Effector memory CD4-positive, alpha-beta T cell (primary cell): ENCODE data around the gene PCCA.
"Not testable (repeated sequence)": the region's sequence is repeated elsewhere in the genome, so short reads cannot be mapped to it uniquely, and the experiment has no call there.

Experiments
- DNase-seq, 3 donors: peaks; one replicate each; pipeline ENCODE4 v3.0.0-alpha.2; 2020
- H3K27ac ChIP-seq: 2 replicates; pipeline ENCODE4 v1.7.0; 2013; ENCODE audit warnings: mild to moderate bottlenecking, low read length, moderate library complexity; ENCODE audit not compliant: insufficient read depth, poor library complexity, severe bottlenecking
- H3K27me3 ChIP-seq: replicated peaks from 2 replicates; pipeline ENCODE4 v1.7.0; 2013; ENCODE audit warnings: mild to moderate bottlenecking, low read length; ENCODE audit not compliant: insufficient read depth, control insufficient read depth, poor library complexity, severe bottlenecking
- H3K36me3 ChIP-seq: 2 replicates; pipeline ENCODE4 v1.7.0; 2013; ENCODE audit warnings: mild to moderate bottlenecking, low read length, moderate library complexity; ENCODE audit not compliant: control insufficient read depth, insufficient read depth
- H3K4me1 ChIP-seq: 2 replicates; pipeline ENCODE4 v1.7.0; 2013; ENCODE audit warnings: low read length, mild to moderate bottlenecking; ENCODE audit not compliant: control insufficient read depth, insufficient read depth, poor library complexity, severe bottlenecking
- H3K4me3 ChIP-seq: 2 replicates; pipeline ENCODE4 v1.7.0; 2013; ENCODE audit warnings: low read length, low read depth, mild to moderate bottlenecking; ENCODE audit not compliant: insufficient read depth, poor library complexity, severe bottlenecking
- H3K9me3 ChIP-seq: 2 replicates; pipeline ENCODE4 v1.7.0; 2013; ENCODE audit warnings: mild to moderate bottlenecking, low read length, moderate library complexity; ENCODE audit not compliant: control insufficient read depth

PCCA gene

GRCh38 chr13:100068133-100068931 lies 20.6 kb upstream of the PCCA start:
- Histone ChIP-seq H3K4me3 (no peak overlapping the region), H3K9me3 (no peaks in the 10 kb centered on the region), H3K27me3 (no peaks in the 10 kb centered on the region), H3K27ac (no peak overlapping the region), H3K36me3 (no peaks in the 10 kb centered on the region), H3K4me1 (no peaks in the 10 kb centered on the region)
- DNase-seq, result no peak

DNA sequence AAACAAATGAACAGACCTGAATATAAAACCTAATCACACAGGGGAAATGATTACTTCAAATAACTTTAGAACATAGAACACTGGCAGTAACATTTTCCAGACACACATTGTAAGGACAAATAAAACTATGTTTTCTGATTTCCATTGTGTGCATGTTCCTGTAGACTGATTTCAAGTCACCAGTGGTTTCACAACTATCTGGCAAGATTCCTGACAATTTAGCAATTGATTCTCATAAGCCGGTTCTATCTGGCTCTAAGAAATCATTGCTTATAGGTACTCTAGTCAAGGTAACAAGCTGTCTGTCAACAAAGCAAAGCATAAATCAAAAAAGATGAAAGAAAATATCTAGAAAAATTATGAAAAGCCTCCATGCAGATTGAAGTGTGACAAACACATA lies 19.6 kb upstream of the PCCA start:
- no peak for DNase-seq
- H3K36me3 ChIP-seq, result no peaks in the 10 kb centered on the region
- H3K4me3 ChIP-seq, result no peak overlapping the region
- H3K27ac ChIP-seq, result no peak overlapping the region
- H3K4me1 ChIP-seq, result no peaks in the 10 kb centered on the region
- no peaks in the 10 kb centered on the region for H3K27me3 ChIP-seq
- H3K9me3 ChIP-seq, result no peaks in the 10 kb centered on the region

DNA sequence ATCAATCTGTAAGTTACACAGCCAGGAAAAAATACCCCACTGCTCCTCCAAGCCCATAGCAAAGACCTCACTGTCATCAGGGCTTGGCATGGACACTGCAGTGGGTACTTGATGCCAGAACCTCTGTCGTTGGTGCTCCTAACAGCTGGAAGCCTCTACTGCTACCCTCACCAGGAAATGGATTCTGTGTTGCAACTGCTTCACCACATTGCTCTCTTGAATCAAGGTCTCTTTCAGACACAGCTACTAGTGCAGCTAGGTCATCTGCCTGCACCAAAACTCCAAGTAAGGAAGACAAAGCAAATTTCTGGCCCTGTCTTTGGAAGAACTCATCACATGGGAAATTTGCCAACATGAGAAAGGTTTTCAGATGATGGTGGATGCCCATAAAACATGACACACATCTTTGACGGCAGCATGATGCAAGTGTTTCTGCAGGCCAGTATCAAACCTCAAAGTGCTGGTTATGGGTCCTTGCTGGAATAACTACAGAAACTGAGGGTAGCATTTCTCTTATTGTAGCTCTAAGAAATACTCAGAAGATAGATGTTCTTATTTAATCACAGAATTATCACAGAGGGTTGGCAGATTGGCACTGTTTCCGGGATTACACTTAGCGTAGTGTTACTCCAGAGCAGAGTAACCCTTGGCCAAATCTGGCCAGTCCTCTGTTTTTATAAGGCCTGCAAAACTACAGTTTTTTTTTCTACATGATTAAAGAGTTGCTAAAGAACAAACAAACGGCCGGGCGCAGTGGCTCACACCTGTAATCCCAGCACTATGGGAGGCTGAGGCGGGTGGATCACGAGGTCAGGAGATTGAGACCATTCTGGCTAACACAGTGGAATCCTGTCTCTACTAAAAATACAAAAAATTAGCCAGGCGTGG lies 12.9 kb upstream of the PCCA start:
- no peak for DNase-seq
- H3K36me3 ChIP-seq, result no peaks in the 10 kb centered on the region
- no peaks in the 10 kb centered on the region for H3K27me3 ChIP-seq
- no peak overlapping the region for H3K4me3 ChIP-seq
- H3K9me3 ChIP-seq, result no peaks in the 10 kb centered on the region
- no peaks in the 10 kb centered on the region for H3K4me1 ChIP-seq
- no peak overlapping the region for H3K27ac ChIP-seq

DNA sequence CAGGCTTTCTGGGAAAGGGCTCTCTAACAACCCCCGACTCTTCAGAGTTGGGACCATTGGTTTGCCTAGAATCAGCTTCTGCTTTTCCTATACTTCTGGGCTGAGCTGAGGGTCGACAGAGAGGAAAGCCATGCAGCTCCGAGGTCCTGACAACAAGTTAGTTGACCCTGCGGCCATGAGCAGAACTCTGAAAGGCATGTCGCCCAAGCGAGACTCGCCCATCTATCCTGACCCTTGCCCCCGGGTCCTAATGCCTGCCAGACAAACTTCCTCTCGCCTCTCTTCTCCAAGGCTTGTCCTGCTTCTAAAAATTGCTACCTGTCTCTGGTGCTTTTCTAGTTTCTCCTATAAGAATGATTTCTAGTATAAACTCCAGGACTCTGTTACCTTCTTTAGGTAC lies 9.9 kb upstream of the PCCA start:
- not testable (repeated sequence) for H3K4me3 ChIP-seq, H3K27ac ChIP-seq, DNase-seq, H3K27me3 ChIP-seq, H3K36me3 ChIP-seq, H3K9me3 ChIP-seq, H3K4me1 ChIP-seq

DNA sequence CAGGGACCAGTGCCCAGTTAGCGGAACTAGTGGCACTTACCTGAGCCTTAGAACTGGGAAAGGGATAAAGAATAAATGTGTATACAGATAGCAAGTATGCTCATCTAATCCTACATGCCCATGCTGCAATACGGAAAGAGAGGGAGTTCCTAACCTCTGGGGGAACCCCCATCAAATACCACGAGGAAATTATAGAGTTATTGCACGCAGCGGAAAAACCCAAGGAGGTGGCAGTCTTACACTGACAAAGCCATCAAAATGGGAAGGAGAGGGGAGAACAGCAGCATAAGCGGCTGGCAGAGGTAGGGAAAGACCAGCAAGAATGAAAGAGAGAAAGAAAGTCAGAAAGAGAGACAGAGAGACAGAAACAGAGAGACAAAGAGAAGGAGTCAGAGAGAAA lies 5.5 kb upstream of the PCCA start:
- H3K9me3 ChIP-seq, H3K4me3 ChIP-seq, H3K4me1 ChIP-seq, H3K27ac ChIP-seq, DNase-seq, H3K36me3 ChIP-seq, H3K27me3 ChIP-seq: not testable (repeated sequence)

DNA sequence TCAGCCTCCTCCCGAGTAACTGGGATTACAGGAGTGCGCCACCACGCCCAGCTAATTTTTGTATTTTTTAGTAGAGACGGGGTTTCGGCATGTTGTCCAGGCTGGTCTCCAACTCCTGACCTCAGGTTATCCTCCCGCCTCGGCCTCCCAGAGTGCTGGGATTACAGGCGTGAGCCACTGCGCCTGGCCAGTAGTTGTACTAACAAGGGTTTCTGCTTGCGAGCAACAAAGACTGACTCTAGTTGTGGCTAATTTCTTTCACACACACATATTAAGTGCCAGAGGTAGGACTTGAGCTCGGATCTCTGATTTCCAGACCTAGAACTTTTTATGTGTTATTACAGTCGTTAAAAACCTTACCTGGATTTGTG lies 635 bp upstream of the PCCA start:
- H3K4me1 ChIP-seq, result no peaks in the 10 kb centered on the region
- H3K27me3 ChIP-seq, result no peaks in the 10 kb centered on the region
- peak overlapping the region; percentile 73 for H3K4me3 ChIP-seq
- no peaks in the 10 kb centered on the region for H3K9me3 ChIP-seq
- no peaks in the 10 kb centered on the region for H3K36me3 ChIP-seq
- H3K27ac ChIP-seq, result no peak overlapping the region
- no peak for DNase-seq

DNA sequence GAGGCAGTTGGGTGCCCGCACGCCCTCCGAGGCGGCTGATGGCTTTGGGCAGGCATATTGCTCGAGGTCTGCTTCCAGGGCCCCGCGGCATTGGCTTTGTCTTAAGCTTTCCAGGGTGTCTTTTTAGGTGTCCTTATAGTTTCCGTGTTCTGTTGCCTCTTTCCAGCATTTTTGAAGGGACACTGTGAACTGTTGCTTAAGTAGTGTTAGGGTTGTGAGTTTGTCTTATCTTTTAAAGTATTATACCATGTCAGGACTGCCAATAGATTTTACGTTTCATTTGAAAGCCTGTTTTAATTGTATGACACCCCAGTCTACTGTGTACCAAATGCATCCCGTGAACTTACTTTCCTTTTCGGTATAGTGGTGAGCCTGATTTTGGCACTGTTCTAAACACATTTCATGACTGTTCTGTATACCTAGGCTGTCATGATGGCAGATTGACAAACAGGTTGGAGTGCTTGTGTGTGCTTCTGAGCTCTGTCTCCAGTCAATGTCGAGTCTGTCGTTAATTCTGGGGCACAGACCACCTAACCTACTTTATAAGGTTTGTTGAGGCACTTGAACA lies 656 bp downstream of the PCCA start:
- H3K4me3 ChIP-seq, result peak overlapping the region; percentile 73
- no peak overlapping the region for H3K27ac ChIP-seq
- no peaks in the 10 kb centered on the region for H3K27me3 ChIP-seq
- H3K36me3 ChIP-seq, result no peaks in the 10 kb centered on the region
- no peaks in the 10 kb centered on the region for H3K4me1 ChIP-seq
- H3K9me3 ChIP-seq, result no peaks in the 10 kb centered on the region
- DNase-seq, result no peak

GRCh38 chr13:100090861-100091260 lies 2.0 kb downstream of the PCCA start:
- Histone ChIP-seq H3K27me3 (no peaks in the 10 kb centered on the region), H3K36me3 (no peaks in the 10 kb centered on the region), H3K4me3 (no peak overlapping the region), H3K9me3 (no peaks in the 10 kb centered on the region), H3K4me1 (no peaks in the 10 kb centered on the region), H3K27ac (no peak overlapping the region)
- no peak for DNase-seq

- Histone ChIP-seq H3K27me3 (no peaks in the 10 kb centered on the region), H3K4me3 (no peak overlapping the region), H3K4me1 (no peaks in the 10 kb centered on the region), H3K36me3 (no peaks in the 10 kb centered on the region), H3K27ac (no peak overlapping the region), H3K9me3 (no peaks in the 10 kb centered on the region)
- no peak for DNase-seq
Observed at GRCh38 chr13:100091391-100091790, 2.5 kb downstream of the PCCA start.

GRCh38 chr13:100092273-100092672 lies 3.4 kb downstream of the PCCA start:
- H3K4me3 ChIP-seq, DNase-seq, H3K27ac ChIP-seq, H3K4me1 ChIP-seq, H3K9me3 ChIP-seq, H3K27me3 ChIP-seq, H3K36me3 ChIP-seq: not testable (repeated sequence)
